ENCODE measurements around the gene ADSS2.
"Not testable (repeated sequence)": the region's sequence is repeated elsewhere in the genome, so short reads cannot be mapped to it uniquely, and the experiment has no call there.

The ADSS2 gene

GRCh38 chr1:244395965-244396364, 55.7 kb downstream of the ADSS2 start:
- DNase-seq (ENCODE audit: low spot score) = no peak

- no peak for DNase-seq (ENCODE audit: low spot score)
Measured at GRCh38 chr1:244394826-244395765, 56.6 kb downstream of the ADSS2 start.

GRCh38 chr1:244394346-244394745, 57.4 kb downstream of the ADSS2 start:
- DNase-seq (ENCODE audit: low spot score) = no peak

GRCh38 chr1:244393604-244394176, 58.0 kb downstream of the ADSS2 start:
- DNase-seq (ENCODE audit: low spot score) = no peak

GRCh38 chr1:244391761-244392160, 59.9 kb downstream of the ADSS2 start:
- no peak for DNase-seq (ENCODE audit: low spot score)

- no peak for DNase-seq (ENCODE audit: low spot score)
Measured at GRCh38 chr1:244388961-244389360, 62.7 kb downstream of the ADSS2 start.

GRCh38 chr1:244387415-244387814, 64.3 kb downstream of the ADSS2 start:
- no peak for DNase-seq (ENCODE audit: low spot score)

GRCh38 chr1:244386595-244386994, 65.1 kb downstream of the ADSS2 start:
- DNase-seq (ENCODE audit: low spot score) = no peak

GRCh38 chr1:244384066-244384465, 67.6 kb downstream of the ADSS2 start:
- DNase-seq (ENCODE audit: low spot score) = no peak

GRCh38 chr1:244383278-244383884, 68.3 kb downstream of the ADSS2 start:
- no peak for DNase-seq (ENCODE audit: low spot score)

- no peak for DNase-seq (ENCODE audit: low spot score)
Measured at GRCh38 chr1:244381878-244382565, 69.7 kb downstream of the ADSS2 start.

- DNase-seq (ENCODE audit: low spot score) = no peak
Measured at GRCh38 chr1:244376126-244376525, 75.6 kb downstream of the ADSS2 start.

GRCh38 chr1:244375051-244375450, 76.7 kb downstream of the ADSS2 start:
- DNase-seq (ENCODE audit: low spot score) = no peak

GRCh38 chr1:244374484-244374883, 77.2 kb downstream of the ADSS2 start:
- not testable (repeated sequence) for DNase-seq (ENCODE audit: low spot score)

GRCh38 chr1:244371242-244372141, 80.2 kb downstream of the ADSS2 start:
- DNase-seq (ENCODE audit: low spot score) = no peak

- DNase-seq (ENCODE audit: low spot score) = no peak
Measured at GRCh38 chr1:244370060-244370637, 81.6 kb downstream of the ADSS2 start.

GRCh38 chr1:244369256-244370057, 82.3 kb downstream of the ADSS2 start:
- no peak for DNase-seq (ENCODE audit: low spot score)

GRCh38 chr1:244368279-244368678, 83.4 kb downstream of the ADSS2 start:
- no peak for DNase-seq (ENCODE audit: low spot score)

- DNase-seq (ENCODE audit: low spot score) = no peak
Measured at GRCh38 chr1:244367399-244368114, 84.2 kb downstream of the ADSS2 start.
